Measurements from ENCODE around the gene DEPDC5.

DNA sequence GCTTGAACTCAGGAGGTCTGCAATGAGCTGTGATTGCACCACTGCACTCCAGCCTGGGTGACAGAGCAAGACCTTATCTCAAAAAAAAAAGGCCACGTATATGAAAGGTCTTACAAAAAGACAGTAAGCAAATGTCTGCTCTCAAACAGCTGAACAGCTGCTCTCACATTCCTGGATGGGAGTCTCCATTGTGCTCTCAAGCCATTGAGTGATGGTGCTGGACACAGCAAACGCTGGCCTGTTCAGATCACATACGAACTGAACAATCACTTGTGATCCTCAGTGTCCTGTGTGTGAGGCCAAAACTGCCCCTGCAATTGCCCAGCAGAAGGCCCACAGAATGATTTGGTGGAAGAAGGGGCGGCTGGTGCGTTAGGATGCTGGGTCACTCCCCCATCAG lies 156.2 kb downstream of the DEPDC5 start:
- TF ChIP-seq POLR2AphosphoS5 (IDR thresholded peaks at IDR 0.05; ENCODE audit: borderline replicate concordance, low read depth, low read length) (no peak), EZH2 (IDR thresholded peaks at IDR 0.05) (no peak)

All from SK-N-MC (cell line).